GM15510 (cell line): ENCODE measurements around the gene MEIOB.

Source experiments
- POLR2A ChIP-seq: IDR thresholded peaks from 3 replicates; pipeline ENCODE4 v1.6.1; 2011; ENCODE audit warnings: borderline replicate concordance; ENCODE audit not compliant: insufficient read length; ENCODE audit errors: extremely low read depth

MEIOB gene

GRCh38 chr16:1912215-1912543 is 40.2 kb upstream of the MEIOB start:
- TF ChIP-seq POLR2A: no peak

DNA sequence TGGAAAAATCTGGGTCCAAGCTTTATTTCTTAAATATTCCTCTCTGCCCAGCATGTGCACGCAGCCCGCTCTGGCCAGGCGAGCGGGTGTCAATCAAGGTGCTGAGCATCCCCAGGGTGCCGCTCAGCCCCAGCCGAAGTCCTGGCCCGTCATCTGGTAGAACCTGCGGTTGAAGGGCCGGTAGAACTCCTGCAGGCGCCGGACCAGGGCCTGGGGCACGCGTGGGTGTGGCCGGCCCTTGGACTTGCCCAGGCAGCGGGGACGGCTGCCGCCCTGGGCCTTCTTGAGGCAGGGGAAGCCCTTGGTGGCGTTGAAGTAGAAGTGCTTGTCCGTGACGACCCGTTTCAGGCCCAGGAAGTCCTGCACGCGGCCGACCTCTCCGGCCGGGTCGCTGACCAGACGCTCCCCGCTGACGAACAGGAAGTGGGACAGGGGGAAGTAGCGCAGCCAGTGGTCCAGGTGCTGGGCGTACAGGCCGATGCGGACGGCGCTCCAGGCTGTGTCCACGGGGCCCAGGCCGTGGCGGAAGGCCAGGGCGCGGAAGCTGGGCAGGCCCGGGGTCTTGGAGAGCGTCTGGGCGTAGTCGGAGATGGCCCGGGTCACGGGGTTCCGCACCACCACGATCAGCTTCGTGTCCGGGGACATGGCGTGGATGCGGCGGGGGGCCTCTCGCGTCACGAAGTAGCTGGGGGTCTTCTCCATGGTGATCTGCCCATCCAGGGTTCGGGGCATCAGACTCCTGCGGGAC is 39.7 kb upstream of the MEIOB start:
- TF ChIP-seq POLR2A: no peak

GRCh38 chr16:1909561-1910231 is 37.7 kb upstream of the MEIOB start:
- no peak for TF ChIP-seq POLR2A

DNA sequence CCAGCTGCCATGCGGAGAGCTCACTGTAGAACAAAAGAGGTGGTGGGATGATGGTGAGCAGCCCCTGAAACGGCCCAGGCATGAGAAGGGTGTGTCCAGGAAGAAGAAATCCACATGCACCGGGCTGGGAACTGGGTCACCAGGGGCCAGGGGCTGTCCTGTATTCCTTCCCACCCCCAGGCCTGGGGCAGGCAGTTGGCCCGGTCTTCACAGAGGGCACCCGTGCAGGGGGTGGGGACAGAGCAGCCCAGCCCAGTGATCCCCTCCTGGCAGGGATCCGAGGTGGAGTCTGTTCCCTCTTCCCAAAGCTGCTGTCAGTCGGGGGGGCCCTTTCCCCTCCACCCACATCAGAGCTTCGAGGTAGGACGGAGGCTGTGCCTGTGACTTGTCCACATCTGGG is 37.0 kb upstream of the MEIOB start:
- TF ChIP-seq POLR2A: no peak

GRCh38 chr16:1908184-1908583 is 36.2 kb upstream of the MEIOB start:
- no peak for TF ChIP-seq POLR2A

- TF ChIP-seq POLR2A: no peak
Measured at GRCh38 chr16:1907226-1907860, 35.4 kb upstream of the MEIOB start.

DNA sequence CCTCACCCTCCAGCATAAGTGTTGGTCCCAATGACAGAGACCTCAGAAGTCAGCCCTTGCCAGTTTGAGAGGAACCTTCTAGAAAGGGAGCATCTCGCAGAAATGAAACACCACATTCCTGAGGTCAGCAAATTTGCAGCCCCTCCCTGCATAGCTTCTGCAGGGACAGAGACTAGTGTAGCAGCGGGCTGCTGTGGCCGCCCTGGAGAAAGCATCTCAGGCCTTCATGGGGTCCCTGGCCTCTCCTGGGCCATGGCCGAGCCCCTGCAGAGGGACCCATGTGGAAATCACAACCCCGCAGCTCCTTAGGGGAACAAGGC is 34.8 kb upstream of the MEIOB start:
- TF ChIP-seq POLR2A: no peak

DNA sequence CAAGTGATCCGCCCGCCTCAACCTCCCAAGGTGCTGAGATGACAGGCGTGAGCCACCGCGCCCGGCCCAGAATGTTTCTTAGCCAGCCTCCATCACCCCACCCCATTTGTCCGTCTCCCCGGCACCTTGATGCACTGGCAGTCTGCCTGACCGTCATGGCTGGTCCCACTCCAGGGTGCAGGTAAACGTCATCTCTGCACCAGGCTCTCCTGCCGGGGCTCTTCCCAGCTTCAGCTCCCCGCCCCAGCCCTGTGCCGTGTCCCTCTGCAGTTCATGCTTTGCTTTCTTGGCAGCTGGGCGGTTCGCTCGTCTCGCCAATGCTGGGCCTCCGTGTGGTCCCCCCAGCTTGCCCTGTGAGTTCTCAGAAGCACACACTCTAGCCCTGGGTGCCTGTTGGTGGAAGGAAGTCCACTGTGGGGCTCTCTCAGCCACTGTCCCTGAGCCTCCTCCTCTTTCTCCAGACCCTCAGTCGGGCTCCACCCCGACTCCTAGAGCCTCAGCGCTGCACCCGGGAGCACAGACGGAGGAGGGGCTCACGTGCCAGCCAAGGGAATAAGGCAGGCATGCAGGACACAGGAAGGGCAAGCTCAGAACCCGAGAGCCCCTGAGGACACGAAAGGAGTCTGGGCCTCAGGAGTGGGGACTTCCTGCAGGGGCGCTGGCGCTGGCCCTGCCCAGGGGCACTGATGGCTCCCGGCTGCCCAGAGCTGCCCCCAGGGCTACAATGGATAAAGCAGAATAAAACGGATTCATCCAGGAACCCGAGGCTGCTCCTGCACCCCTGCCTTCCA is 34.3 kb upstream of the MEIOB start:
- TF ChIP-seq POLR2A: no peak

DNA sequence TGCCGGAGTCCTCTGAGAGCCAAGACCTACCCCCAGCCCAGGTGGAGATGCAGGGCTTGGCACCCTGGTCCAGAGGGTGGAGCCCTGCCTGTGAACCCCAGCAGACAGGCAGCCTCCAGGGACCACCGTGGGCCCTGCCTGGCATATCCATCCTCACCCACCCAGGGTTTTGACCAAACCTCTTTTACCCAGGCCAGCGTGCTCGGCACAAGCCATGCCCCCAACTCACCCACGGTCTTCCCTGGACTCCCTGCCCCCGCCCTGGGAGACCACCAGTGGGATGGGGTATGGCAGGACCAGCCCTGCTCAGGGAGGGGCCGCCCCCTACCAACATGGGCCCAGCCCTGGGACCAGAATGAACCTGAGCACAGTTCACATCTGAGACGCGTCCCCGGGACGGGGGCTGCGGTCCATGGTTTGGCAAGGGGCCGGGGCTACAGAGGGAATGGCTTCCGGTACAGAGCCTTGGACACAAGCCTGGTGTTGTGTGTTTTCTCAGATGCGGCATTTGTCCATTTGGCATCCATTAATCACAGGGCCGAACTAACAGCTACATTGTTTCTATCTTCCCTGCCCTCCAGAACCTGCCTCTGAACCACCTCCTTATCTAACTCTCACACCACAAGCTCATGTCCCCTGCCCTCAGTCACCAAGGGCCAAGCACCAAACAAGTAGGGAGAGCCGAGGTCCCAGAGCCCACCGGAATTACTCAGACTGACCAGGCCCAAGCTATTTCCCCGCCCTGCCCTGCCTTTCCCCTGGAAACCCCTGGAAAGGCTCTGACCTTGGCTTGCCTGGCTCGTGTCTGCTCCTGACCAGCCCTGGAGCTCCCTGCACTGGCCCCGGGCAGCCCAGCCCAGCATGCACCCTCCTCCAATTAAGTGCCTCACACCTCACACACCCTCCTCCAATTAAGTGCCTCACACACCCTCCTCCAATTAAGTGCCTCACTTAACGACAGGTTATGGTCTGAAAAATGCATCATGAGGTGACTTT is 32.2 kb upstream of the MEIOB start:
- no peak for TF ChIP-seq POLR2A

- TF ChIP-seq POLR2A: no peak
Measured at GRCh38 chr16:1903220-1903574, 31.2 kb upstream of the MEIOB start.

GRCh38 chr16:1902547-1903219 is 30.7 kb upstream of the MEIOB start:
- no peak for TF ChIP-seq POLR2A

DNA sequence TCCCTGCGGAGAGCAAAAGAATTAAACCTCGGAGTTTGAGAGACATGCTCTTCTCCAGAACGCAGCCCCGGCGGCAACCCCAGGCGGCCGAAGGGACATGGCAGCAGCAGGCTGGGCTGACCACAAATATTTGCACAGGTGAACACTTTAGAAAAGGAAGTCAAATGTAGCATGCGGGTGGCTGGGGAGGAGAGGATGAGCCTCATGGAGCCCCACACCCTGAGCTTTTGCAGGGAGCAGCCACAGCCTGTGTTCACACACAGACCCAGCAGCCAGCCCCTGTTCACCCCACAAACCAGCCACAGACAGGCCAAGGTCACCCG is 28.4 kb upstream of the MEIOB start:
- TF ChIP-seq POLR2A: no peak

GRCh38 chr16:1899641-1900451 is 27.9 kb upstream of the MEIOB start:
- TF ChIP-seq POLR2A: no peak

DNA sequence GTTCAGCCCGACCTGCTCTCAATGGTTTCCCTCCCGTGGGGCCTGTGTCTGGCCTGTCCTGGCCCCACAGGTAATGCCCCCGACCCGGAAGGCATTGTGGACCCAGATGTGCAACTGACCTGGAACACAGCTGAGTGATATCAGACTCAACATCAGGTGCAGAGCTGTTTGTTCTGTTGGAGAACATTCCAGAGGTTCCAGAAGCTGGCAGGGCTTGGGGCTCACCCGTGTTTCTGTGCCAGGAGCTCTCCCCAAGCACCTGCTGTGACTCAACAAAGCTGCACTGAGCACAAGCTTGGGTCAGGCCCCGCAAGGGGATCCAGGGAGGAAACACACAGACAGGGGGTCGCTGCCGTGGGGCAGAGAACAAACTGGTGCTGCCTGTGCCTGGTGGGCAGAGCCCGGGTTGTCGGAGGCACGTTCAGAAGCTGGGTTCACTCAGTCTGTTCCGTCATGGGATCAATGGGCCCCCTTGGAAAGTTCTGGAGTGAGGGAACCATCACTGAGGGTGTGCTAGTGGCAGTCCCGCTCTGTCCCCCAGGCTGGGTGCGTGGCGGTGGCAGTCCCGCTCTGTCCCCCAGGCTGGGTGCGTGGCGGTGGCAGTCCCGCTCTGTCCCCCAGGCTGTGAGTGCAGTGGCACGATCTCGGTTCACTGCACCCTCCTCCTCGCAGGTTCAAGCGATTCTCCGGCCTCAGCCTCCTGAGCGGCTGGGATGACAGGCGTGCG is 24.1 kb upstream of the MEIOB start:
- no peak for TF ChIP-seq POLR2A
